Chondrocyte (in vitro differentiated cells): ENCODE data around the gene CCDC83. TPM values are rescaled to one million over a fixed set of nuclear protein-coding genes. Genes with fewer than 3 reads are reported as not detected.
"Not testable (repeated sequence)": the region's sequence is repeated elsewhere in the genome, so short reads cannot be mapped to it uniquely, and the experiment has no call there.

Experiments used
- DNase-seq: peaks from one replicate; pipeline ENCODE4 v3.0.0; 2021; ENCODE audit warnings: mixed read lengths, low spot score
- H3K27ac Mint-ChIP-seq: one replicate; pipeline ENCODE4 v1.8.0; 2021; ENCODE audit warnings: mild to moderate bottlenecking, moderate library complexity, mixed read lengths; ENCODE audit not compliant: unreplicated experiment
- H3K27me3 Mint-ChIP-seq: 2 replicates; pipeline ENCODE4 v1.8.0; 2021; ENCODE audit warnings: low read depth, mixed read lengths
- H3K36me3 Mint-ChIP-seq: 2 replicates; pipeline ENCODE4 v1.8.0; 2021; ENCODE audit warnings: low read depth, mixed read lengths
- H3K4me1 Mint-ChIP-seq: 2 replicates; pipeline ENCODE4 v1.8.0; 2021; ENCODE audit warnings: low read depth, mild to moderate bottlenecking, mixed read lengths
- H3K4me3 Mint-ChIP-seq: one replicate; pipeline ENCODE4 v1.8.0; 2021; ENCODE audit warnings: mild to moderate bottlenecking, moderate library complexity, mixed read lengths; ENCODE audit not compliant: unreplicated experiment
- H3K9me3 Mint-ChIP-seq: 2 replicates; pipeline ENCODE4 v1.8.0; 2021; ENCODE audit warnings: low read depth, mixed read lengths
- total RNA-seq: library from RNA; stranded (reverse); gene quantifications from 3 replicates; pipeline ENCODE4 v1.2.1, GENCODE V29; 2021
- TF ChIP-seq, protein P1 (sequence below): fragments of 200-600 bp; sonication (generic); IDR thresholded peaks from 2 replicates; pipeline ENCODE4 v1.5.0; 2021; ENCODE audit warnings: antibody characterized with exemption, mild to moderate bottlenecking, moderate library complexity

Gene CCDC83
- total RNA-seq, 1 donor from 2014 or later, result not detected

DNA sequence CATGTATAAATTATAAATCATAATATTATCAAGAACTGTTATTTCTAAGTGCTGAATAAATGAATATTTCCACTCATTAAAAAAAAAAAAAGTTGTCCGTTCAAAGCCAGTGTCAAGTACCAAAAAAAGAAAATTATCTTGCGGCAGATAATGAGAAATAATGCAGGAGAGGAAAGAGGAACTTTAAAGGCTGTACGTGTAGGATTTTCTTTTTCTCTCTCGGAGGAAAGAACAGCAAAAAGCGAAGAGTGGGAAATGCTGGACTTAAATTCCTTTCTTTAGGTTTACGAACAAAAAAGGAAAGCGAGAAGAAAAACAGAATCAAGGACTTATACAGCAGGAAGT, 999 bp upstream of the CCDC83 start:
- TF ChIP-seq, protein P1, sequence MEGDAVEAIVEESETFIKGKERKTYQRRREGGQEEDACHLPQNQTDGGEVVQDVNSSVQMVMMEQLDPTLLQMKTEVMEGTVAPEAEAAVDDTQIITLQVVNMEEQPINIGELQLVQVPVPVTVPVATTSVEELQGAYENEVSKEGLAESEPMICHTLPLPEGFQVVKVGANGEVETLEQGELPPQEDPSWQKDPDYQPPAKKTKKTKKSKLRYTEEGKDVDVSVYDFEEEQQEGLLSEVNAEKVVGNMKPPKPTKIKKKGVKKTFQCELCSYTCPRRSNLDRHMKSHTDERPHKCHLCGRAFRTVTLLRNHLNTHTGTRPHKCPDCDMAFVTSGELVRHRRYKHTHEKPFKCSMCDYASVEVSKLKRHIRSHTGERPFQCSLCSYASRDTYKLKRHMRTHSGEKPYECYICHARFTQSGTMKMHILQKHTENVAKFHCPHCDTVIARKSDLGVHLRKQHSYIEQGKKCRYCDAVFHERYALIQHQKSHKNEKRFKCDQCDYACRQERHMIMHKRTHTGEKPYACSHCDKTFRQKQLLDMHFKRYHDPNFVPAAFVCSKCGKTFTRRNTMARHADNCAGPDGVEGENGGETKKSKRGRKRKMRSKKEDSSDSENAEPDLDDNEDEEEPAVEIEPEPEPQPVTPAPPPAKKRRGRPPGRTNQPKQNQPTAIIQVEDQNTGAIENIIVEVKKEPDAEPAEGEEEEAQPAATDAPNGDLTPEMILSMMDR, result no peak
- no peaks in the 10 kb centered on the region for H3K27me3 Mint-ChIP-seq
- peaks cover 15% of the 10 kb centered on the region for H3K4me1 Mint-ChIP-seq
- peaks cover 2% of the 10 kb centered on the region for H3K36me3 Mint-ChIP-seq
- peak overlapping the region; percentile 96 for H3K27ac Mint-ChIP-seq
- H3K9me3 Mint-ChIP-seq, result peaks cover 4% of the 10 kb centered on the region
- peak overlapping the region; percentile 88 for H3K4me3 Mint-ChIP-seq
- DNase-seq, result no peak

DNA sequence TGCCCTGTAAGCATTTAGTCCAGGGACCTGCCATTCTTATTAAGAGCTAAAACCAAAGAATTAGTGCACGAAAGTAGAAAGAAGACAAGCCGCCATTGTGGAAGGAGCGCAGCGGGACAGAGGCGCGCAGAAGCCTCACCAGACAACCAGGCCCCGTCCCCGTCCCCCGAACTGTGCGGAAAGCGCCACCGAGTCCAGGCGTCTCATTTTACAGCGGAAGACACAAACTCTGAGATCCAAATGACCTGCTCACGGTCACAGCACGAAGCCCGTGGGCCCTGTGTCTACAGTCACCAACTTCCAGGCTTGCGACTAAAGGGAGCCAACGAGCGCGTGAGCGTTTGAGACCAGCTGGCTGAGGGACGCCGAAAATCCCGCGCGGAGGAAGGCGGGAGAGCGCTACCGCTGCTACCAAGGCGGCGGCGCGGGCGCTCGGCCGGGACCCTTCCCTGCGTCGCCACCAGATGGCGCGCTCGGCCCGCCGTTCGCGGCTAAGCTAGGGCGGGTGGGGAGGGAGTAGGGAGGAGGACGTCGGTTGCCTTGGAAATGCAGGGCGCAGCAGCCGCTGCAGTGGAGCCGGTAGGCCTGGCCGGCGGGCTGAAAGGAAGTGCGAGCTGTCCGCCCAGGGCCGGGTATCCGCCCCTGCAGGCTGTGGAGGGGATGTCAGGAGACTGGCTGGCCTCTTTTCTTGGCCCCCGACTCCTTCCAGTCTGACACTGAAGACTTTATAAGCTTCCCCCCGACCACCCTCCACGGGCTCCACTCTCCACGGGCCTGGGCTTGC, 434 bp upstream of the CCDC83 start:
- DNase-seq, result peak; percentile 96
- Mint-ChIP-seq H3K27me3 (no peaks in the 10 kb centered on the region), H3K4me3 (peak overlapping the region; percentile 88), H3K9me3 (peaks cover 9% of the 10 kb centered on the region), H3K4me1 (peaks cover 15% of the 10 kb centered on the region), H3K36me3 (peaks cover 2% of the 10 kb centered on the region), H3K27ac (peak overlapping the region; percentile 96)
- TF ChIP-seq, protein P1, result peak; percentile 94

DNA sequence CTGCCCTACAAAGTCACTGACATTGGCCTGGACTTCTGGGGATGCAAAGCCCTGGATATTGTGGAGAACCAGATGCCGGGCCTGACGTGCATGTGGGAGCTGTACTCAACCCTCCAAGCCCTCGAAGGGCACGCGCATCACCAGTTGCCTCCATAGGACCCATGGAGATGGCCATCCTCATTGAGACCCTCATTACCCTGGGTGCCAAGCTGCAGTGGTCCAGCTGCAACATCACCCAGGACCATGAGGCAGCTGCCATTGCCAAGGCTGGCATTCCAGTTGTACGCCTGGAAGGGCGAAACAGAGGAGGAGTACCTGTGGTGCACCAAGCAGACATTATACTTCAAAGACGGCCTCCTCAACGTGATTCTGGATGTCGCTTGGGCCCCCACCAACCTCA, 1.9 kb downstream of the CCDC83 start:
- Mint-ChIP-seq H3K27ac (no peak overlapping the region), H3K36me3 (no peaks in the 10 kb centered on the region)

DNA sequence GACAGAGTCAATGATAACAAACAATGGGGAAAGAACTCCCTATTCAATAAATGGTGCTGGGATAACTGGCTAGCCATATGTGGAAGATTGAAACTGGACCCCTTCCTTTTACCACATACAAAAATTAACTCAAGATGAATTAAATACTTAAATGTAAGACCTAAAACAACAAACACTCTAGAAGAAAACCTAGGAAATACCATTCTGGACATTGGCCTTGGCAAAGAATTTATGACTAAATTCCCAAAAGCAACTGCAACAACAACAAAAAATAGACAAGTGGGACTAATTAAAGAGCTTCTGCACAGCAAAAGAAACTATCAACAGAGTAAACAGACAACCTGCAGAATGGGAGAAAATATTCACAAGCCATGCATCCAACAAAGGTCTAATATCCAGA, 4.4 kb downstream of the CCDC83 start:
- not testable (repeated sequence) for H3K4me1 Mint-ChIP-seq, H3K27ac Mint-ChIP-seq, H3K9me3 Mint-ChIP-seq, DNase-seq, H3K36me3 Mint-ChIP-seq, H3K27me3 Mint-ChIP-seq, H3K4me3 Mint-ChIP-seq

More for the DNA sequence above, 1.9 kb downstream of the CCDC83 start:
- DNase-seq, result no peak
- Mint-ChIP-seq H3K4me3 (no peak overlapping the region), H3K9me3 (peaks cover 7% of the 10 kb centered on the region), H3K27me3 (no peaks in the 10 kb centered on the region), H3K4me1 (peaks cover 15% of the 10 kb centered on the region)
- TF ChIP-seq, protein P1, result no peak

DNA sequence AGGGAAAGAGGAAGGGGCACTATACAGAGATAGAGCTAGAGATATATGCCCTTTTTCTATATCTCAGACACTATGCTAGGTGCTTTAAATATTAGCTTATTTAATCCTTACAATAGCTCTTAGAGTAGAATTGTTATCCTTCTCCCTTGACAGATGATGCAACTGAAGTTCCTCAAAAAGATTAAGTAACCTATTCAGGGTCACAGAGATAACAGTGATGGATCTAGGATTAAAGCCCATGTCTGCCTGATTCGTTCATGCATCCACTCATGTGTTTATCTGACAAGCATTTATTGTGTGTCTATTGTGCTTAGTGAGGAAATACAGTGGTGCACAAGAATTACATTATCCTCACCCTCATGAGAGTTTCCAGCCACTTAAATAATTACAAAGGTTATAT, 8.7 kb downstream of the CCDC83 start:
- Mint-ChIP-seq H3K9me3 (peaks cover 7% of the 10 kb centered on the region), H3K27ac (no peak overlapping the region), H3K36me3 (no peaks in the 10 kb centered on the region), H3K4me3 (no peak overlapping the region), H3K4me1 (peaks cover 6% of the 10 kb centered on the region), H3K27me3 (no peaks in the 10 kb centered on the region)
- no peak for DNase-seq
- TF ChIP-seq, protein P1, result no peak
